ENCODE data around the gene ERC2. TPM values are rescaled to one million over a fixed set of nuclear protein-coding genes. Genes with fewer than 3 reads are reported as not detected.

Gene ERC2
- total RNA-seq, 1 donor from 2014 or later = 48.3 TPM

DNA sequence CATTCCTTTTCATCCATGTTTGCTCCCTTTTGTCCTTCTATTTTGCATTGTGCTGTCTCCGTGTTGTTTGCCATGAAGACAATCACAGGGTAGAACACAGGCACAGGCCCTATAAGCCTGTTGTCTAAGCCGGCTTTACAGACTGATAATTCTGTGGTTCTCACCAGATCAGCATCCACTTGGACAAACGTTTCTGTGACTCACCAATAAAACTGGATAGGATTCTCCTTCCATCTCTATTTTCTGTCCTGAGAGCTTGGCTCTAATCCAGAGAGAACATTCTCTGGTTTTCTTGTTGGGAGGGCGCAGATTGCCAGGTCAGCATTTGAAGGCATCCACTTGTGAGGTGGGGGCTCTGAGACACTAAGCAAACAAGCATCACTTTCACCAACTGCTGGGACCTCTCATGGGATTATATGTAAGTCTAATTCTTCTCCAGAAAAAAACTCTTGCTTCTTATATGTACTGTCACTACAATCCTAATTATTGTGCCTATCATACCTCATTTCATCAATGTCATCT, 101.6 kb downstream of the ERC2 start:
- Mint-ChIP-seq H3K36me3 (ENCODE audit: unreplicated experiment) (no peaks in the 10 kb centered on the region), H3K27me3 (ENCODE audit: unreplicated experiment) (no peaks in the 10 kb centered on the region), H3K27ac (ENCODE audit: unreplicated experiment) (no peak overlapping the region), H3K4me3 (ENCODE audit: unreplicated experiment) (no peak overlapping the region), H3K4me1 (ENCODE audit: low read depth, unreplicated experiment) (peaks cover 2% of the 10 kb centered on the region), H3K9me3 (ENCODE audit: unreplicated experiment) (no peaks in the 10 kb centered on the region)
- TF ChIP-seq, protein P1, sequence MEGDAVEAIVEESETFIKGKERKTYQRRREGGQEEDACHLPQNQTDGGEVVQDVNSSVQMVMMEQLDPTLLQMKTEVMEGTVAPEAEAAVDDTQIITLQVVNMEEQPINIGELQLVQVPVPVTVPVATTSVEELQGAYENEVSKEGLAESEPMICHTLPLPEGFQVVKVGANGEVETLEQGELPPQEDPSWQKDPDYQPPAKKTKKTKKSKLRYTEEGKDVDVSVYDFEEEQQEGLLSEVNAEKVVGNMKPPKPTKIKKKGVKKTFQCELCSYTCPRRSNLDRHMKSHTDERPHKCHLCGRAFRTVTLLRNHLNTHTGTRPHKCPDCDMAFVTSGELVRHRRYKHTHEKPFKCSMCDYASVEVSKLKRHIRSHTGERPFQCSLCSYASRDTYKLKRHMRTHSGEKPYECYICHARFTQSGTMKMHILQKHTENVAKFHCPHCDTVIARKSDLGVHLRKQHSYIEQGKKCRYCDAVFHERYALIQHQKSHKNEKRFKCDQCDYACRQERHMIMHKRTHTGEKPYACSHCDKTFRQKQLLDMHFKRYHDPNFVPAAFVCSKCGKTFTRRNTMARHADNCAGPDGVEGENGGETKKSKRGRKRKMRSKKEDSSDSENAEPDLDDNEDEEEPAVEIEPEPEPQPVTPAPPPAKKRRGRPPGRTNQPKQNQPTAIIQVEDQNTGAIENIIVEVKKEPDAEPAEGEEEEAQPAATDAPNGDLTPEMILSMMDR (IDR thresholded peaks at IDR 0.05; ENCODE audit: partially characterized antibody, unreplicated experiment) = no peak
- no peak for DNase-seq

DNA sequence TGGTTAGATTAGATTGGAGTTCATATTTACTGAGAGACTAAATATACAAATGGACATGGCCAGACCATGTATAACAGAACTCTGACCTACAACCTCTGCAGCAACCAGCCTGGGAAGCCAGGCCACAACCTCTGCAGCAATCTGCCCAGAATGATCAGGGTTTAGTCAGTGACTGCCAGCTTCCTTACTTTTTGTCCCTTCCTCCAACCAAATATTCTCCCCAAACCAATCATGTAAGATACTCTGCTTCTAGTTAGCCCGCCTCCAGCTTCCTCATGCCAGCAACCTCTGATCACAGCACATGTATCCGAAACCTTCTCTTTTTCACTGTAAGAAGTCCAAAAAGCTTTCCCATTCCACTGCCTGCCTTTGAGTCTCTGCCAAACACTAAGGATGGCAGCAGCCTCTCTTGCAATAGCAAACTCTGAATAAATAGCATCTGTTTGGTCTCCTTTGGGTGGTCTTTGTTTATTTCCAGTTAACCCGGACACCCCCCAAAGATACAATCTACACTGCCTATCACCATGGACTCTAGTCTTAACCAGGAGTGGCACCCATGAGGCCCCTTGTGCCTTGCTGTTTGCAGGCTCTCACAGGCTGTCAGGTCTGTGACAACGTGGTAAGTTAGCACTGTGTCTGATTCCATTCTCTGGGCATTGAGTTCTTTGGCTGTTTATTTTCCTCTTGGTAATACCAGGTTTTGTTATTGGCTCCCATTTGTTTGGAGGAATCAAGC, 102.2 kb downstream of the ERC2 start:
- no peak for DNase-seq
- H3K36me3 Mint-ChIP-seq (ENCODE audit: unreplicated experiment) = peaks cover 4% of the 10 kb centered on the region
- H3K27ac Mint-ChIP-seq (ENCODE audit: unreplicated experiment) = no peak overlapping the region
- H3K27me3 Mint-ChIP-seq (ENCODE audit: unreplicated experiment) = no peaks in the 10 kb centered on the region
- H3K4me3 Mint-ChIP-seq (ENCODE audit: unreplicated experiment) = no peak overlapping the region
- H3K4me1 Mint-ChIP-seq (ENCODE audit: low read depth, unreplicated experiment) = peaks cover 2% of the 10 kb centered on the region
- no peaks in the 10 kb centered on the region for H3K9me3 Mint-ChIP-seq (ENCODE audit: unreplicated experiment)
- TF ChIP-seq, protein P1 (IDR thresholded peaks at IDR 0.05; ENCODE audit: partially characterized antibody, unreplicated experiment) = no peak

DNA sequence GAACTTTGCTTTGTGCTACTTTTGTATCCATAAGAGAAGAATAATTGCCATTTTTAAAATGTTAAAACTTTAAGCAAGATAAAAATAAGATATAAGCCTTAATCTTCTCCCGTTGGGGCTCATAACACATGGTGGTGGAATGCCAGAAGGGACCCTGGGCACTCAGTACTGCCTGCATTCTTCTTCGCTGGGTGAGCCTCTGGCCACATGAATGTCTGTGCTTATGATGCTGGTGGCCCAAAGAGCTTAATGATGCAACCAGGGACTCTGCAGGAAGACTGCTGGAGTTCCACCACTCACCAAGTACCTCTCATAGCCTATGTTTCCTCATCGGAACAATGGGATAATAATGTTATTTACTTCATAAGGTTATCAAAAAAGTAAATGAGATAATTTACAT, 103.6 kb downstream of the ERC2 start:
- no peak for DNase-seq
- H3K9me3 Mint-ChIP-seq (ENCODE audit: unreplicated experiment) = peaks cover 3% of the 10 kb centered on the region
- peaks cover 2% of the 10 kb centered on the region for H3K4me1 Mint-ChIP-seq (ENCODE audit: low read depth, unreplicated experiment)
- TF ChIP-seq, protein P1 (IDR thresholded peaks at IDR 0.05; ENCODE audit: partially characterized antibody, unreplicated experiment) = no peak
- H3K27ac Mint-ChIP-seq (ENCODE audit: unreplicated experiment) = no peak overlapping the region
- peaks cover 7% of the 10 kb centered on the region for H3K36me3 Mint-ChIP-seq (ENCODE audit: unreplicated experiment)
- no peak overlapping the region for H3K4me3 Mint-ChIP-seq (ENCODE audit: unreplicated experiment)
- no peaks in the 10 kb centered on the region for H3K27me3 Mint-ChIP-seq (ENCODE audit: unreplicated experiment)

DNA sequence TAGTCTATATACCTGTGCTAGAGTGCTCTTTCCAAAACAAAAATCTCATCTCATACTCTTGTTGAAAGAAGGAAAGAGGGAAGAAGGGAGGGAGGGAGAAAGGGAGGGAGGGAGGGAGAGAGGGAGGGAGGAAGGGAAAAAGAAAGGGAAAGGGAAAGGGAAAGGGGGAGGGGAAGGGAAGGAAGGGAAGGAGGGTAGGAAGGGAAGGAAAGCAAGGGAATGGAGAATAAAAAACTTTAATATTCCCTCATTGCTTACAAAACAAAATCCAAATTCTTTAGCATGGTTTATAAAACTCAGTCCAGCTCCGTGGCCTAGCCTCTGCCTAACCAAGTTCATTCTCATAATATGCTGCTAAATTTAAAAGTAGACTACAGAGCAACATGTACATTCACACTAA, 104.5 kb downstream of the ERC2 start:
- Mint-ChIP-seq H3K27me3 (ENCODE audit: unreplicated experiment) (no peaks in the 10 kb centered on the region), H3K9me3 (ENCODE audit: unreplicated experiment) (peaks cover 3% of the 10 kb centered on the region)

DNA sequence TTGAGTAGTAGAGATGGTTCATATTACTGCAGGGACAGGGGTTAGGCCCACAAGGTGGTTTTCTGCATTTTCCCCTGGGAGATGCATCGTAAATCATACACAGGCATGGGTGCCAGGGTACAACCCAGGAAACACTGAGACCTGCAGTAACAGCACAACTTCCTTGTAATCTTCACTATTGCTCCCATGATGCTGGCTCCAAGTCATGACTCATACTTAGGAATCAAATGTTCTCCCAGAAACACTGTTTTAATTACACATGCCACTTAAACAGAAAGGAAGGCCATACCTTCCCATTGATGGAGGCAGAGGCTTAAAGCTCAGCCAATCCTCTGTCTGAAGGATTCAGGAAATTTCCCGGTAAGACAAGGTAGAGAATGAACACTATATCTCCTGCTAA, 106.5 kb downstream of the ERC2 start:
- DNase-seq = no peak
- TF ChIP-seq, protein P1 (IDR thresholded peaks at IDR 0.05; ENCODE audit: partially characterized antibody, unreplicated experiment) = no peak
- H3K4me3 Mint-ChIP-seq (ENCODE audit: unreplicated experiment) = no peak overlapping the region
- H3K27ac Mint-ChIP-seq (ENCODE audit: unreplicated experiment) = no peak overlapping the region
- no peaks in the 10 kb centered on the region for H3K27me3 Mint-ChIP-seq (ENCODE audit: unreplicated experiment)
- peaks cover 3% of the 10 kb centered on the region for H3K9me3 Mint-ChIP-seq (ENCODE audit: unreplicated experiment)
- peaks cover 7% of the 10 kb centered on the region for H3K36me3 Mint-ChIP-seq (ENCODE audit: unreplicated experiment)
- H3K4me1 Mint-ChIP-seq (ENCODE audit: low read depth, unreplicated experiment) = peaks cover 2% of the 10 kb centered on the region

More for the DNA sequence above, 104.5 kb downstream of the ERC2 start:
- DNase-seq = no peak
- Mint-ChIP-seq H3K4me3 (ENCODE audit: unreplicated experiment) (no peak overlapping the region), H3K4me1 (ENCODE audit: low read depth, unreplicated experiment) (peaks cover 2% of the 10 kb centered on the region), H3K36me3 (ENCODE audit: unreplicated experiment) (peaks cover 7% of the 10 kb centered on the region), H3K27ac (ENCODE audit: unreplicated experiment) (no peak overlapping the region)
- TF ChIP-seq, protein P1 (IDR thresholded peaks at IDR 0.05; ENCODE audit: partially characterized antibody, unreplicated experiment) = no peak
